HuH-7 (cell line): Measurements from ENCODE around the gene TMEM107.
"Not testable (repeated sequence)": the region's sequence is repeated elsewhere in the genome, so short reads cannot be mapped to it uniquely, and the experiment has no call there.

Experiments used
- DNase-seq: peaks from one replicate; pipeline ENCODE4 v3.0.0; 2011; ENCODE audit warnings: low spot score

The TMEM107 gene

GRCh38 chr17:8189711-8190477, 13.7 kb upstream of the TMEM107 start, which contains the start of gene BORCS6:
Gene BORCS6 (minus strand): TSS chr17:8190180. CDS start chr17:8190140, 40 bp downstream.
- DNase-seq = peak; percentile 88

DNA sequence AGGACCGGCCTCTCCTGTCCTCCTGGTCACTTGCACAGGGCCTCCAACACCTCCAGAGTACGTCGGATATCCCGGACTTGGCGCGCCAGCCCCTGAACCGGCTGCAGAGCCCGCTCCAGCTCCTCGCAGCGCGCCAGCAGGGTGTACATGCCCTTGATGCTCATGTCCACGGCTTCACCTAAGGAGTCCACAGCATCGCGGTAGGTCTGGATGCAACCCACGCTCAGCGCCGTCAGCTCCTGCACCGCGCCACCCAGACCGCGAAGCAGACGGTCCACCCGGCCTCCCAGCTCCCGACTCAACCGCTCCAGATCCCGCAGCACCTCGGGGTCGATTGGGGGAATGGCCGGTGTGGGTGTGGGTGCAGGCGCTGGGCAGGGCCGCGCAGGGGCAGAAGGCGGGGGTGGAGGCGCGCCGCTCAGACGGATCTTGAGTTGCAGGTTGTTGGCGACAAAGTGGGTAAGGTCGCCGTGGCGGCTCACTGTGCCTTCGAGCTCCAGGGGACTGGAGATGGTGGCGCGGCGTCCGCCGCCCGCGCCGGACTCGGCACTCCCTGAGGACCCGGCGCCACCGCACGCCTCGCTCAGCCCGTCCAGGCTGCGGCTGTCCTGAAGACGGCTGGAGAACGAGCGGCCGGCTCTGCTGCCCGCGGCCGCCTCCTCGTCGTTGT, 13.0 kb upstream of the TMEM107 start:
- no peak for DNase-seq

DNA sequence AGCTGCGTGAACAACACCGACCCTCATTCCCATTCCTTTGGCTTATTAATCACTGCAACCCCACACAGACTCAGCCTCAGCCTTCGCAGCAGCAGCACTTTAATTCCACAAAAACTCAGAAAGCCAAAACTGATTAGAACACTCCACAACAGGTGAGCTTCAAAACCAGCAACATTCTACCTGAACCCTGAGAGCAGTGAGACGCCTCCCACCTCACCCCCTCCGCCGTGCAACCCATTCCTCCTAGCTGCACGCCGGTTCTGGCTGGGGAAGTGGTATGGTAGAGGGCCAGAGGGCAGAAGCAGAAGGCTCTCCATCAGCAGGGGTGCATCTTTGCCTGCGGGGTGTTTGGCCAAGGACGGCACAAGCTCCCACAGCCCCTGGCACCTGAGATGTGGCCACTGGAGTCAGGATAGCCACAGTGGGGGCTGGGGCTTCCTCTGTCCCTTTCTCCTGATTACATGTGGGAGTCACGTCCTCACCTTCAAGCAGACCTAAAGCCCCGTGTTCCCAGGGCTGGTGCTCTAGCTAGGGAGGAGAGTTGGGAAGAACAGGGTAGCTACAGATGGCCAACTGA, 12.2 kb upstream of the TMEM107 start:
- no peak for DNase-seq

GRCh38 chr17:8187517-8188262, 11.5 kb upstream of the TMEM107 start:
- DNase-seq = peak; percentile 78

GRCh38 chr17:8186787-8187516, 10.8 kb upstream of the TMEM107 start:
- DNase-seq = no peak

DNA sequence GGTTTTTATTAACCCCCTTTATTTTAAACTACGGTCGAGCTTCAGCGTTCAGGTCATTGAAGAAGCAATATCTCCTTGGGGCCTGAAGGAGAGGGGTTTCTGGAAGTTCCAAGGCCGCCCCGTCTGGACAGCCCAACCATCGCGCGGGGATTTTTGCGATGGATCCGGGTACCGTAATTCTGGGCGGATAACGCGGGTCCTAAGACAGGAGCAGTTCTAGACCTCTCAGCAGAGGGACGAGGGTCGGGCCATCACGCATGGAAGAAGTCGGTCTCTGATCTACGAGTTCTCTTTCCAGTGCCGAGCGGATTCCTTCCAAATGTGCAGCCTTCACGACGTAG, 10.2 kb upstream of the TMEM107 start:
- DNase-seq = no peak

DNA sequence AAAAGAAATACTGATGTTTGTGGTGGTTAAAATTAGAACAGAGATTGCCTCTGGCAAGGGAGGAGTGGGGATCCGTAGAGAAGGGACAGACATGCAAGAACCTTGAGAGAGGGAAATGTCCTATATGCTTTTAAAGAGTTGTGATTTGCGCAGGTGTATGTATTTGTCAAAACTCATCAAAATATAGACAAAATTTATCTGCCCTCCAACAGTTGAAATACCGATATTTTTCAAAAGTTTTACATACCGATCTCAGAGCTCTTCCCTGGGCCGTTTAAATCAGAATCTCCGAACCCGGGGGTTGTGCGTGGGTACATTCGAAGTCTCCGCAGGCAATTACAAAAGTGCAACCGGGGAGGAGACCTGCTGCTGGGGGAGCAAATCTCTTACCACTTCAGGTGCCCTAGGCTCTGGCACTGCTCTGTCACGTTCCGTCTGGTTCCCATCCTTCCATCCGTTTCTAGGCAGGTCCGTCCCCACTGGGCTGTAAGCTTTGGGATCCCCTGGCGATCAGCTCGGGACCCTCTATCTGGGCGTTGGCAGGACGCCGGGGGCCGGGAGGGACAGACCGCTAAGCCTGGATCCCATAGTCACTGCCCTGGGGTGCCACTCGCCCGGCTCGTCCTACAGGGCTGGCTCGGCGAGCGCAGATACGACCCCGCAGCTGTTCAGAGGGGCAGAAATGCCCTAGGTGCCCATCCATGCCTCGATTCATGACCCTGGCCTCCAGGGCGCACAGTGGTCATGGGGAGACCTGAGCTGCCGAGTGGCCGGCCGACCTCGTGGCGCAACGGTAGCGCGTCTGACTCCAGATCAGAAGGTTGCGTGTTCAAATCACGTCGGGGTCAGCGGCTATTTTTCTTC, 9.6 kb upstream of the TMEM107 start:
- no peak for DNase-seq

GRCh38 chr17:8176998-8177731, 985 bp upstream of the TMEM107 start:
- no peak for DNase-seq

GRCh38 chr17:8175795-8176196, 384 bp downstream of the TMEM107 start:
- DNase-seq = no peak

DNA sequence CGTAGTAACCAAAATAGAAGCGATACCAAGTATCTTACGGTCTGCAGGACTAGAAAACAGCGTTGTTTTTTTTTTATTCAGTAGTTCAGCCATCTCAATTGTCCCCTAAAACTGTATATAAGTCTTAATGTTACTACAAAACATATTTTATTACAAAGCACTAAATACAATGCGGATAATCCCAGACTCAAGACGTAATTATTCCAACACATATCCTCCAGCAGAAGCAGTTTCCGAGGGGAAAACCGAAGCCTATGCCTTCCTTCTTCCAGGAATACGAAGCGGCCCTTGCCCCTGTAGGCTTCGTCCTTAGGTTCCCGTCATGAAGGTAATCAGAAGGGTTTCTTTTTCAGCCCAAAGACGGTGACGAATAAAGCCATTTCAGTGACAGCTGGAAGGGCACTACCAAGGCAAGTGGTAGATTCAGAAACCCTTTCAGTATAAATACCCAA, 2.3 kb downstream of the TMEM107 start:
- no peak for DNase-seq

- no peak for DNase-seq
Measured at GRCh38 chr17:8173056-8173870, 2.9 kb downstream of the TMEM107 start.

DNA sequence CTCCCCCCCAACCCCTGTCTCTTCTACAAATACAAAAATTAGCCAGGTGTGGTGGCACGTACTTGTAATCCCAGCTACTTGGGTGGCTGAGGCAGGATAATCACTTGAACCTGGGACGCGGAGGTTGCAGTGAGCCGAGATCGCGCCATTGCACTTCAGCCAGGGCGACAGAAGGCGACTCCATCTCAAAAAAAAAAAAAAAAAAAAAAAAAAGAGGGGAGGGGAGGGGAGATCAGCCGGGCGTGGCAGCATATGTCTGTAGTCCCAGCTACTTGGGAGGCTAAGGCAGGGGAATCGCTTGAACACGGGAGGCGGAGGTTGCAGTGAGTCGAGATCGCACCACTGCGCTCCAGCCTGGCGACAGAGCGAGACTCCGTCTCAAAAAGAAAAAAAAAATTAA, 6.0 kb downstream of the TMEM107 start:
- not testable (repeated sequence) for DNase-seq

- DNase-seq = no peak
Measured at GRCh38 chr17:8167526-8167925, 8.7 kb downstream of the TMEM107 start.

DNA sequence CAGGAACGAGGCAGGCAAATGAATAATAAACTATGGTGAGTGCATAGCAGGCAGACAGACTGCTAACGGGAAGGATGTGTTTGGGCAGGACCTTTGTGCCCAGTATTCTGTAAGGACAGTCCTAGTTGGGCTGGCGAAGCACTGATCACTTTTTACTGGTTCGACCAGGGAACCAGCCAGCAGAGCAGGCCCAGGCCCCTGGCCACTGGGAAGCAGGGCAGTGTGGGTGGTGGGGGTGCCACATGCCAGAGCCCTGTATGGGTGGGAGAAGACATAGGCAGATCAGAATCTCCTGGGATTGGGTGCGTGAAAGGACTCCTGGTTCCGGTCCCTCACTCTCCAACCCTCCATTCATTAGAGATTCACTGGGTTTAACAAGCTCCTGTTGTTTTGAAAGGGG, 9.4 kb downstream of the TMEM107 start:
- no peak for DNase-seq

GRCh38 chr17:8164815-8165131, 11.4 kb downstream of the TMEM107 start:
- no peak for DNase-seq

- DNase-seq = no peak
Measured at GRCh38 chr17:8163978-8164814, 12.0 kb downstream of the TMEM107 start.

DNA sequence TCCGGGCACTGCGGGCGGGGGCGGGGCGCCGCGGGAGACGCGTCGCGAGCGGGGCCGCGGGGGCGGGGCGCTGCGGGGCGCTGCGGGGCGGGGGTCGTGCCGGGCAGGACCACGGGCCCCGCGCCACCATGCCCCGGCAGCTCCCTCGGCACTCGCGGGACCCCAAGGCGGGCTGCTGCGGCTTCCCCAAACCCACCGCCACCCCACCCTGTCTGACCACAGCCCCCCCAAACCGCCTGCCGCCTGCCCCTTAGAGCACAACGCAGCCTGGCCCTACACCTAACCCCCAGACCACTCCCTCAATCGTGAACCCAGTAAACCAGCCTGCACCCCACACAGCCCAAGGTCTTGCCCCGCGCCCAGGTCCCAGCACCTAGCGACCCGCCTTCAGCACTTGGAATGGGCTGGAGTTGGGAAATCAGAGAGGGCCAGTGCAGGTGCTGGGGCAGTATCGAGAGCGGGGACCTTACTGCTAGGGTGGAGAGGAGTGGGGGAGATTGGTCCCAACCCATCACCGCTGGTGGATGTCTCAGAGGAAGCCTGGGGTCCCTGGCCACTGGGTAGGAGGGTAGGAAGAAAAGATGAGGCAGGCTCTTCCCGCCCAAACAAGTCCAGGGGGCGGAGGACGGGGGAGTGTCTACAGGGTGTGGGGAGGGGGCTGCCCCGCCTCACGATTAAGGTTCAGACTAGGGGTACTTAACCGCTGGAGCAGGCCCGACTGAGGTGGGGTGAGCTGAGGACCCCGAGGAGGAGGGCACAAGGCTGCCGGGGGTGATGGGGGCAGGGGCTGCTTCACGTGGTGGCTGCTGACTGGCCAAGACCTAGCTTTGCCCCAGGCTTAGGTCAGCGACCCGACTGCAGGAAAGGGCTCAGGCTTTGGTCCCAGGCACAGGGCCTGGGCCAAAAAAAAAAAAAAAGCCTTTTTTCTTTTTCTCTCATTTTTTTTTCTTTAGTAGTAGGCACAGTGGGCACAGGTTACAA, 12.9 kb downstream of the TMEM107 start:
- DNase-seq = peak; percentile 47
